ENCODE data around the gene BRWD1.

Gene BRWD1

DNA sequence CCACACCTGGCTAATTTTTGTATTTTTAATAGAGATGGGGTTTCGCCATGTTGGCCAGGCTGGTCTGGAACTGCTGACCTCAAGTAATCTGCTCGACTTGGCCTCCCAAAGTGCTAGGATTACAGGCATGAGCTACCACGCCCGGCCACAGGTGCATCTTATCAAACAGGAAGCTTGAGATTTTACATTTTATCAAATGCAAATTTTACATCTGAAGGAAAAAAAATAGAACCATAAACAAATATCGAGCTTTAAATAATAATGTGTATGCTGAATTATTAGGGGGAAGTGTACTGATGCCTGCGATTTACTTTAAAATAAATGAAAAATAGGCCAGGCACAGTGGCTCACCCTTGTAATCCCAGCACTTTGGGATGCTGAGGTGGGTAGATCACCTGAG lies 16.6 kb upstream of the BRWD1 start:
- H3K4me3 ChIP-seq (ENCODE audit: low read depth, low read length) = no peak overlapping the region
- TF ChIP-seq, protein P1, sequence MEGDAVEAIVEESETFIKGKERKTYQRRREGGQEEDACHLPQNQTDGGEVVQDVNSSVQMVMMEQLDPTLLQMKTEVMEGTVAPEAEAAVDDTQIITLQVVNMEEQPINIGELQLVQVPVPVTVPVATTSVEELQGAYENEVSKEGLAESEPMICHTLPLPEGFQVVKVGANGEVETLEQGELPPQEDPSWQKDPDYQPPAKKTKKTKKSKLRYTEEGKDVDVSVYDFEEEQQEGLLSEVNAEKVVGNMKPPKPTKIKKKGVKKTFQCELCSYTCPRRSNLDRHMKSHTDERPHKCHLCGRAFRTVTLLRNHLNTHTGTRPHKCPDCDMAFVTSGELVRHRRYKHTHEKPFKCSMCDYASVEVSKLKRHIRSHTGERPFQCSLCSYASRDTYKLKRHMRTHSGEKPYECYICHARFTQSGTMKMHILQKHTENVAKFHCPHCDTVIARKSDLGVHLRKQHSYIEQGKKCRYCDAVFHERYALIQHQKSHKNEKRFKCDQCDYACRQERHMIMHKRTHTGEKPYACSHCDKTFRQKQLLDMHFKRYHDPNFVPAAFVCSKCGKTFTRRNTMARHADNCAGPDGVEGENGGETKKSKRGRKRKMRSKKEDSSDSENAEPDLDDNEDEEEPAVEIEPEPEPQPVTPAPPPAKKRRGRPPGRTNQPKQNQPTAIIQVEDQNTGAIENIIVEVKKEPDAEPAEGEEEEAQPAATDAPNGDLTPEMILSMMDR (IDR thresholded peaks at IDR 0.05; ENCODE audit: insufficient read depth, low read depth, low read length, missing control alignments) = no peak
- DNase-seq (ENCODE audit: low read depth) = no peak

DNA sequence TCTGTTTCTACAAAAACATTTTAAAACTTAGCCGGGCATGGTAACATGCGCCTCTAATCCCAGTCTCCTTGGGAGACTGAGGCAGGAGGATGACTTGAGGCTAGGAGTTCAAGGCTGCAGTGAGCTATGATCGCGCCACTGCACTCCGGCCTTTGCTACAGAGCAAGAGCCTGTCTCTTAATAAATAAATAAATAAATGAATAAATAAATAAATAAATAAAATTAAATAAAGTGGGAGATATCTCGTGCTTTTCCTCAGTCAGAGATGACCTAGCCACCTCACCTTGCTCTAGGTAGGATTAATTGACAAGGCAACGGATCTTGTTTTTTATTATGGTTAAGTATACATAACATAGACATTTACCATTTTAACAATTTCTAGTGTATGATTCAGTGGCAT lies 14.3 kb upstream of the BRWD1 start:
- DNase-seq (ENCODE audit: low read depth) = no peak
- TF ChIP-seq, protein P1 (IDR thresholded peaks at IDR 0.05; ENCODE audit: insufficient read depth, low read depth, low read length, missing control alignments) = no peak
- H3K4me3 ChIP-seq (ENCODE audit: low read depth, low read length) = no peak overlapping the region

DNA sequence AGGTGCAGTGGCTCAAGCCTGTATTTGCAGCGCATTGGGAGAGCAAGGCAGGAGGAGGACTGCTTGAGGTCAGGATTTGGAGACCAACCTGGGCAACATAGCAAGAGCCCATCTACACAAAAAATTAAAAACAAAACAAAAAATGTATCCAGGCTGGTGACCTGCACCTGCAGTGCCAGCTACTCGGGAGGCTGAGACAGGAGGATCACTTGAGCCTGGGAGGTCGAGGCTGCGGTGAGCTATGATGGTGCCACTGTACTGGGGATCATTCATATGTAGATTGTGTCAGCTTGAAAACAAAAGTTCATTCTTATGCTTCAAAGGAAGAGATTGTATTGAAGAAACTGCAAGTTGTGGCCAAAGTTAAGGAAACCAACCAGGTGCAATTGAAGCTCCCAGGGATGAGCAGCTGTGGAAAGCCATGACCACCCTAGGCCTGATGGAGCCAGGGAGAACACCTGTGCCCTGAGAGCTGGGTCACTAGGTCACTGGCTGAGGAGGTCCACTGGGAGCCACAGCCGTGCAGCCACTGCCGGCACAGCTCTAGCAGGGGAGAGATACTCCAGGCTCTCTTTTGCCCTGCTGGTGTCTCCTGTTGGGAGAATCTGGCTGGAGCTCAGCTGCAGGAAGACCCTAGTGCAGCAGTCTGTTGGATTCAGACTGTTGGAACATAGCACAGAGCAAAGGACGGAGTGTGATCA lies 13.3 kb upstream of the BRWD1 start:
- TF ChIP-seq, protein P1 (IDR thresholded peaks at IDR 0.05; ENCODE audit: insufficient read depth, low read depth, low read length, missing control alignments) = no peak
- DNase-seq (ENCODE audit: low read depth) = no peak
- no peak overlapping the region for H3K4me3 ChIP-seq (ENCODE audit: low read depth, low read length)

DNA sequence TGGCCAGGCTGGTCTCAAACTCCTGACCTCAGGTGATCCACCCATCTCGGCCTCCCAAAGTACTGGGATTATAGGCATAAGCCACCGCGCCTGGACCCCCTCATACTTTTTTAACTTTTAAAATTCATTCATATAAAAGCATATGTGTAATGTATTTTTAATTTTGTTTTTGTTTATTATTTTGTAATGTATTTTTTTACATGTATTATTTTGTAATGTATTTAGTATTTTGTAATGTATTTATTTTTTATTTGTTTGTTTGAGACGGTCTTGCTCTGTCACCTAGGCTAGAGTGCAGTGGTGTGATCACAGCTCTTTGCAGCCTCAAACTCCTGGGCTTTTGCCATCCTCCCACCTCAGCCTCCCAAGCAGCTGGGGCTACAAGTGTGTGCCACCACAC lies 12.0 kb upstream of the BRWD1 start:
- no peak for DNase-seq (ENCODE audit: low read depth)
- TF ChIP-seq, protein P1 (IDR thresholded peaks at IDR 0.05; ENCODE audit: insufficient read depth, low read depth, low read length, missing control alignments) = no peak
- H3K4me3 ChIP-seq (ENCODE audit: low read depth, low read length) = no peak overlapping the region

DNA sequence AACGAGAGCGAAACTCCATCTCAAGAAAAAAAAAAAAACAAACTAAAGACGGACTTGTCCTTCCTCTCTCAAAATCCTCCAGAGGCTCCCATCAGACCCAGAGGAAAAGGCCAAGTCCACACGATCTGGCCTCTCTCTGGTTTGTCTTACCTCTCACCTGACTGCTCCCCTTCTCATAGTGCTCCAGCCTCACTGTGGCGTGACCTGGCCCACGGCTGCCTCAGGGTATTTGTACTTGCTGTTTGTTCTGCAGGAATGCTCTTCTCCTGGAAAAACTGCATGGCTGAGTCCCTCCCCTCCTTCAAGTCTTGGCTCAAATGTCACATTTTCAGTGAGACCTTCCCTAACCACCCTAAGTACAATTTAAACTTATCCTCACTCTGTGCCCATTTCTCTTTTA lies 8.0 kb upstream of the BRWD1 start:
- no peak overlapping the region for H3K4me3 ChIP-seq (ENCODE audit: low read depth, low read length)

DNA sequence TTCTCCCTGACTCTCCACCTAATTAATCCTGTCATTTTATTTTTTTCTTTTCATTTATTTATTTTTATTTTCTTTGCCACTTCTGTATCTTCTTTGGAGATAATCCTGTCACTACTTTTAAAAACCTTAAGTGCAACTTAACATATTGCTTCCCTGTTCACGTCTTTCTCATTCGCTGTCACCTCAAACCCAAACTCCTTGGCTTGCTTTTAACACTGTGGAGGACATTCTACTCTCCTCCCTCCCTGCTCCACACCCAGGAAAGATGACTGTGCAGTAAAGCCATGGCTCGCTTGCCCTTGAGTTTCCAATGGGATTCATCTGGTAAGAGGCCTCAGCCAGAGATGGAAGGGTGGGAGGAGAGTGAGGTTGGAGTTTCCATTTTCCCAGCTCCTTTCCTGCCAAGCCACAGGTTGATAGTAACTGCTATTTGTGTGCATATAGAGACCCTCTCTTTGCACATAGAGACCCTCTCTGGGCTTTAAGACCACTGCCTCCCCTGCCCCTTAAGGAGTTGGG lies 6.4 kb upstream of the BRWD1 start:
- TF ChIP-seq, protein P1 (IDR thresholded peaks at IDR 0.05; ENCODE audit: insufficient read depth, low read depth, low read length, missing control alignments) = no peak
- no peak overlapping the region for H3K4me3 ChIP-seq (ENCODE audit: low read depth, low read length)
- DNase-seq (ENCODE audit: low read depth) = no peak

More for the DNA sequence above, 8.0 kb upstream of the BRWD1 start:
- no peak for DNase-seq (ENCODE audit: low read depth)
- TF ChIP-seq, protein P1 (IDR thresholded peaks at IDR 0.05; ENCODE audit: insufficient read depth, low read depth, low read length, missing control alignments) = no peak
